GM10847 (cell line): Measurements from ENCODE around the gene FEM1A.
A peak's percentile ranks its signal among the peaks of the same experiment; 100 is the strongest.

Experiments
- POLR2A ChIP-seq: IDR thresholded peaks from 2 replicates; pipeline ENCODE4 v1.6.1; 2011; ENCODE audit not compliant: insufficient read length; ENCODE audit errors: extremely low read depth

Gene FEM1A

GRCh38 chr19:4791183-4792018, at the start of gene FEM1A:
Gene FEM1A, plus strand, starts transcription at chr19:4791734. Its CDS starts 121 bp downstream, at chr19:4791855.
- TF ChIP-seq POLR2A = peak; percentile 70

- no peak for TF ChIP-seq POLR2A
Measured at GRCh38 chr19:4742723-4743646, 48.5 kb upstream of the FEM1A start.

GRCh38 chr19:4744451-4745174, 46.9 kb upstream of the FEM1A start:
- no peak for TF ChIP-seq POLR2A

- no peak for TF ChIP-seq POLR2A
Measured at GRCh38 chr19:4745986-4746385, 45.5 kb upstream of the FEM1A start.

- TF ChIP-seq POLR2A = no peak
Measured at GRCh38 chr19:4748185-4748584, 43.3 kb upstream of the FEM1A start.

GRCh38 chr19:4748589-4748988, 42.9 kb upstream of the FEM1A start:
- no peak for TF ChIP-seq POLR2A

GRCh38 chr19:4749870-4750590, 41.5 kb upstream of the FEM1A start:
- no peak for TF ChIP-seq POLR2A

- TF ChIP-seq POLR2A = no peak
Measured at GRCh38 chr19:4754248-4754647, 37.3 kb upstream of the FEM1A start.

- no peak for TF ChIP-seq POLR2A
Measured at GRCh38 chr19:4755459-4755858, 36.1 kb upstream of the FEM1A start.

GRCh38 chr19:4758082-4758481, 33.5 kb upstream of the FEM1A start:
- TF ChIP-seq POLR2A = no peak

GRCh38 chr19:4758659-4759058, 32.9 kb upstream of the FEM1A start:
- TF ChIP-seq POLR2A = no peak

GRCh38 chr19:4759388-4760284, 31.9 kb upstream of the FEM1A start:
- TF ChIP-seq POLR2A = no peak

- no peak for TF ChIP-seq POLR2A
Measured at GRCh38 chr19:4760285-4760650, 31.3 kb upstream of the FEM1A start.

- no peak for TF ChIP-seq POLR2A
Measured at GRCh38 chr19:4763021-4763420, 28.5 kb upstream of the FEM1A start.
